NCI-H187 (cell line): ENCODE data around the gene OR1I1.
"Not testable (repeated sequence)": the region's sequence is repeated elsewhere in the genome, so short reads cannot be mapped to it uniquely, and the experiment has no call there.

Source experiments
- DNase-seq, 2 experiments: peaks; one replicate each; lab custom pipeline; 2025; lab: John Stamatoyannopoulos, UW

Gene OR1I1

GRCh38 chr19:15081911-15082310 is at the start of gene OR1I1:
Gene OR1I1 (plus strand): TSS chr19:15082211. CDS start chr19:15087066, 4,855 bp downstream.
- DNase-seq = no peak

- DNase-seq = no peak
Observed at GRCh38 chr19:15035795-15036311, 46.2 kb upstream of the OR1I1 start.

GRCh38 chr19:15037586-15037985 is 44.4 kb upstream of the OR1I1 start:
- DNase-seq = no peak

- no peak for DNase-seq
Observed at GRCh38 chr19:15038294-15038693, 43.7 kb upstream of the OR1I1 start.

- no peak for DNase-seq
Observed at GRCh38 chr19:15042003-15042402, 40.0 kb upstream of the OR1I1 start.

- DNase-seq = no peak
Observed at GRCh38 chr19:15042826-15043225, 39.2 kb upstream of the OR1I1 start.

- no peak for DNase-seq
Observed at GRCh38 chr19:15045506-15045905, 36.5 kb upstream of the OR1I1 start.

- DNase-seq = no peak
Observed at GRCh38 chr19:15047680-15048079, 34.3 kb upstream of the OR1I1 start.

- no peak for DNase-seq
Observed at GRCh38 chr19:15048128-15048527, 33.9 kb upstream of the OR1I1 start.

- DNase-seq = no peak
Observed at GRCh38 chr19:15048885-15049541, 33.0 kb upstream of the OR1I1 start, which contains the start of gene CASP14. Gene CASP14 (plus strand): TSS chr19:15049480. CDS start chr19:15052252, 2,772 bp downstream.

GRCh38 chr19:15050639-15051038 is 31.4 kb upstream of the OR1I1 start:
- DNase-seq = no peak

- no peak for DNase-seq
Observed at GRCh38 chr19:15062036-15062435, 20.0 kb upstream of the OR1I1 start.

GRCh38 chr19:15070386-15070785 is 11.6 kb upstream of the OR1I1 start:
- DNase-seq = not testable (repeated sequence)

- DNase-seq = no peak
Observed at GRCh38 chr19:15072930-15073647, 8.9 kb upstream of the OR1I1 start.

- no peak for DNase-seq
Observed at GRCh38 chr19:15074371-15074770, 7.6 kb upstream of the OR1I1 start.

GRCh38 chr19:15075806-15076205 is 6.2 kb upstream of the OR1I1 start:
- no peak for DNase-seq

GRCh38 chr19:15080002-15080401 is 2.0 kb upstream of the OR1I1 start:
- not testable (repeated sequence) for DNase-seq

GRCh38 chr19:15087182-15087581 is 5.2 kb downstream of the OR1I1 start:
- no peak for DNase-seq

- DNase-seq = peak in 1 of 2 experiments; percentile 25
Observed at GRCh38 chr19:15091918-15092753, 10.1 kb downstream of the OR1I1 start.

- DNase-seq = no peak
Observed at GRCh38 chr19:15093001-15093400, 11.0 kb downstream of the OR1I1 start.

- DNase-seq = no peak
Observed at GRCh38 chr19:15096223-15096622, 14.2 kb downstream of the OR1I1 start.

- not testable (repeated sequence) for DNase-seq
Observed at GRCh38 chr19:15097980-15098379, 16.0 kb downstream of the OR1I1 start.
